HFFc6 (cell line): ENCODE data around the gene FTCD. TPM values are rescaled to one million over a fixed set of nuclear protein-coding genes. Genes with fewer than 3 reads are reported as not detected.

Source experiments
- DNase-seq: peaks from one replicate; pipeline ENCODE4 v3.0.0-alpha.2; 2018
- H3K27ac Mint-ChIP-seq: 2 replicates; pipeline ENCODE4 v1.8.0; 2020; ENCODE audit warnings: mild to moderate bottlenecking, mixed read lengths
- H3K27me3 Mint-ChIP-seq: 2 replicates; pipeline ENCODE4 v1.8.0; 2021; ENCODE audit warnings: mild to moderate bottlenecking, moderate library complexity, mixed read lengths; ENCODE audit not compliant: insufficient read depth
- H3K36me3 Mint-ChIP-seq: 2 replicates; pipeline ENCODE4 v1.8.0; 2021; ENCODE audit warnings: low read depth, mixed read lengths
- H3K4me1 Mint-ChIP-seq: 2 replicates; pipeline ENCODE4 v1.8.0; 2020; ENCODE audit warnings: low read depth, mixed read lengths
- H3K4me3 Mint-ChIP-seq: 2 replicates; pipeline ENCODE4 v1.8.0; 2020; ENCODE audit warnings: mild to moderate bottlenecking, moderate library complexity, mixed read lengths
- H3K9me3 Mint-ChIP-seq: 2 replicates; pipeline ENCODE4 v1.8.0; 2020; ENCODE audit warnings: mild to moderate bottlenecking, mixed read lengths
- total RNA-seq, 6 experiments: library from RNA; stranded (reverse); fragmentation: NEBNext Ultra II Directional; extraction: Animal tissue kit (Norgen Biotek cat#: 25700); gene quantifications; 2 replicates in 1 of 6; 3 replicates in 5 of 6; pipeline ENCODE4 v1.2.3, GENCODE V29; 2021
- TF ChIP-seq, protein P1 (sequence below): fragments of 200-600 bp; sonication (generic); IDR thresholded peaks from 2 replicates; pipeline ENCODE4 v1.5.0; 2021; ENCODE audit warnings: antibody characterized with exemption, mild to moderate bottlenecking

The FTCD gene
- total RNA-seq, 6 experiments from 2014 or later = 0.12 to 1.2 (median 0.17) TPM; not detected in 1

DNA sequence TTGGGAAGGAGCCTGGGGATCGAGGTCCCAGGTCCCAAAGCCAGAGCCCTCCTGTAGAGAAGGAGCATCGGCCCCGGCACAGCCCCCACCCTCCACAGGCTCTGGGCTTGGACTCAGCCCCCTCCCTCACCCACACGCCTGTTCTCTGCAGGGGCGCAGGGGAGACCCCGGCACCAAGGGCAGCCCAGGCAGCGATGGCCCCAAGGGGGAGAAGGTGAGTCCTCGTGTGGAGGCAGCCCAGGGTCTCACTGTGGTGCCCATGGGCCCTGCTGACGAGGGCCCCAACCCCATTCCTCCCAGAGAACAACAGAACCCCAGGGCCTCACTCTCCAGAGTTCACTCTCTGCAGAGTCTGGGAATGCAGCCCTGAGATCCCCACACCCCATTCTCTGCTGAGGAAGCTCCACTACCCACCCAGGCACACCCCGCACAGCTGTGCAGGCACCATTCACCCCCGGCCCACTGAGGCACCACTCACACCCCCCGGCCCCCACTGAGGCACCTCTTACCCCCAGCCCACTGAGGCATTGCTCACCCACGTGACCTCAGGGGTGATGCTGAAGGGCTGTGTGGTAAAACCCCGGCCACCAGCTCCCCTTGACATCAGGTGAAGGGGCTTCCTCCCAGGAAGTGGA lies 35.6 kb downstream of the FTCD start:
- TF ChIP-seq, protein P1, sequence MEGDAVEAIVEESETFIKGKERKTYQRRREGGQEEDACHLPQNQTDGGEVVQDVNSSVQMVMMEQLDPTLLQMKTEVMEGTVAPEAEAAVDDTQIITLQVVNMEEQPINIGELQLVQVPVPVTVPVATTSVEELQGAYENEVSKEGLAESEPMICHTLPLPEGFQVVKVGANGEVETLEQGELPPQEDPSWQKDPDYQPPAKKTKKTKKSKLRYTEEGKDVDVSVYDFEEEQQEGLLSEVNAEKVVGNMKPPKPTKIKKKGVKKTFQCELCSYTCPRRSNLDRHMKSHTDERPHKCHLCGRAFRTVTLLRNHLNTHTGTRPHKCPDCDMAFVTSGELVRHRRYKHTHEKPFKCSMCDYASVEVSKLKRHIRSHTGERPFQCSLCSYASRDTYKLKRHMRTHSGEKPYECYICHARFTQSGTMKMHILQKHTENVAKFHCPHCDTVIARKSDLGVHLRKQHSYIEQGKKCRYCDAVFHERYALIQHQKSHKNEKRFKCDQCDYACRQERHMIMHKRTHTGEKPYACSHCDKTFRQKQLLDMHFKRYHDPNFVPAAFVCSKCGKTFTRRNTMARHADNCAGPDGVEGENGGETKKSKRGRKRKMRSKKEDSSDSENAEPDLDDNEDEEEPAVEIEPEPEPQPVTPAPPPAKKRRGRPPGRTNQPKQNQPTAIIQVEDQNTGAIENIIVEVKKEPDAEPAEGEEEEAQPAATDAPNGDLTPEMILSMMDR = no peak
- peaks cover 26% of the 10 kb centered on the region for H3K36me3 Mint-ChIP-seq

DNA sequence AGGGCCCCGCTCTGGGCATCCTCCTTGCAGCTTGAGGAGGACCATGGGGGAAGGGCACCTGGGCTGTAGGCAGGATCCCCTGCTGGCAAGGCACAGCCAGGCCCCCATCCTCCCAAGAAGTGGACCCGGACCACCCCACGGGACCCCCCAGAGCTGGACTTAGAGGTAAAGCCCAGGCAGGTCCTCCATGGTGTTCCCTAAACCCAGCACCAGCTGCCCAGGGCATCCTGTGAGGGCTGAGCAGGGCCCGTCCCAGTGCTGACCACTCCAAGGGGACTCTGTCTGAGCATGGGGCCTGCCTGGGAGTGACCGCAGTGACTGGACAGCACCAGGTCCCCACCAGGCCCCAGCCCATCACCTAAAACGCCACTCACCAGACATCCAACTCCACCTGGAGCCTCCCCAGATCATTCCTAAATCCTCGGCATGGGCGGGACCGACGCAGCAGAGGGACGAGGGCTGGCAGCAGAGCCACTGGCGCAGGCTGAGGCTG lies 36.2 kb downstream of the FTCD start:
- no peak overlapping the region for H3K27ac Mint-ChIP-seq
- H3K27me3 Mint-ChIP-seq = peaks cover 2% of the 10 kb centered on the region; the same call in 1 of the 2 replicates
- no peaks in the 10 kb centered on the region for H3K9me3 Mint-ChIP-seq
- TF ChIP-seq, protein P1 = no peak
- H3K36me3 Mint-ChIP-seq = peaks cover 31% of the 10 kb centered on the region
- no peak for DNase-seq
- peaks cover 19% of the 10 kb centered on the region for H3K4me1 Mint-ChIP-seq
- no peak overlapping the region for H3K4me3 Mint-ChIP-seq

More for the DNA sequence above, 35.6 kb downstream of the FTCD start:
- no peak for DNase-seq
- Mint-ChIP-seq H3K4me1 (peaks cover 19% of the 10 kb centered on the region), H3K9me3 (no peaks in the 10 kb centered on the region), H3K27me3 (peaks cover 2% of the 10 kb centered on the region; the same call in 1 of the 2 replicates), H3K4me3 (no peak overlapping the region), H3K27ac (no peak overlapping the region)

DNA sequence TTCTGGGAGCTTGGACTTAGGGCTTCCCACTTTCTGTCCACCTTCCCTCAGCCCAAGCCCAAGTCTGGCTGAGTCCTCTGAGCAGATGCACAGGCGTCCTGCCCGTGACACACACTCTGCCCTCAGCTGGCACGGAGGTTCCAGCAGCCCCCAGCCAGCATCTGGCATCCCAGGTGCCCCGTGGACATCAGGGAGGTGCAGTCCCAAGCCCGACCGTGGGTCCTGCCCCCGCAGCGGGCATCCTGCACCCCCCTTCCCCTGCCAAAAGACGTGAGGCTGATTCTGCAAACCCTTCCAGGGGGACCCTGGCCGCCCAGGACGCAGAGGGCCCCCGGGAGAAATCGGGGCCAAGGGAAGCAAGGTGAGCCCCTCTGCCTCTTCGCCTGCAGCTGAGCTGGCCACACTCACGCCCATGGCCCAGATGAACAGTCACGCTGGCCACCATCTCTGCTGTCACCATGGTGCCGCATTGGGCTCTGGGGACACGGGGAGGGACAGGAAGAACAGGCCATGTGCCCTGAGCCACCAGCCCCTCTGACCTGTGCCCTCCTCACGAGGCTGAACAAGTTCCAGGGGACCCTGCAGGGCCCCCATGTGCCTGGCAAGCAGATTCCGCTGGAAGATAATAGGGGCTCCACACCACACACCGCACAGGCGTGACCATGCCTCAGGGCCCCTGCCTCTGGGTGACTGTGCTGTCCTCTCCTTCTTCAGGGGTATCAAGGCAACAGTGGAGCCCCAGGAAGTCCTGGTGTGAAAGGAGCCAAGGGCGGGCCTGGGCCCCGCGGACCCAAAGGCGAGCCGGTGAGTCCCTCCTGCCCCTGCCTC lies 36.8 kb downstream of the FTCD start:
- no peak overlapping the region for H3K27ac Mint-ChIP-seq
- no peak overlapping the region for H3K4me3 Mint-ChIP-seq
- peaks cover 32% of the 10 kb centered on the region for H3K36me3 Mint-ChIP-seq
- peaks cover 2% of the 10 kb centered on the region; the same call in 1 of the 2 replicates for H3K27me3 Mint-ChIP-seq
- no peak for DNase-seq
- no peaks in the 10 kb centered on the region for H3K9me3 Mint-ChIP-seq
- TF ChIP-seq, protein P1 = no peak
- H3K4me1 Mint-ChIP-seq = peaks cover 19% of the 10 kb centered on the region

DNA sequence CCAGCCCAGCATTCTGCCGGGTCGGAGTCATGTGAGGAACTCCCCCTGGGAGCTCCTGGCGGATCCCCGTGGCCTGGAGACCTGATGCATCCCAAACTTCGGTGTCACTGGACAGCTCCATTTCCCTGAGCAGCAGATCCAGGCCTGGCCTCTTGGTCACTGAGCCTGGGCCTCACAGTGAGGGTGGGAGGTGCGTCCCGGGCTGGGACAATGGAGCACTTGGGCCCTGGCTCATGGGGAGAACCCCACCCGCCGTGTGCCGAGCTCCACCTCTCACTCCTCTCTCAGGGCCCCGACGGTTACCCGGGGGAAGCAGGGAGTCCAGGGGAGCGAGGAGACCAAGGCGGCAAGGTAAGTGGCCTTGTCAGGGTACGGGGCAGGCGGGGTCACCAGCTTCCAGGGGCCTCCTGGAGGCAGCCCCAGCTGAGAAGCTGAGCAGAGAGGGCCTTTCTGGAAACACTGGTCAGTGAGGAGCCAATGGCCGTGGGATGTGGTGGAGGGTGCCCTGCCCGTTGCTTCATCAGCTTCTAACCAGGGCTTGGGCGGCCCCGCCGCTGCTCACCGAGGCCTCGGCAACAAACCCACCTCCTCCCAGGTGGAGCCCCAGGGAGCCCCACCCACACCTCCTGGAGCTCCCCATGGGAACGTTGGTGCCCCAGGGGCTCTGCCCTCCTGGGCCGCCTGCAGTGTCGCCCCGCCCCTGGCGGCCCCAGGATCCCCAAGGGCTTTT lies 37.6 kb downstream of the FTCD start:
- Mint-ChIP-seq H3K27ac (no peak overlapping the region), H3K4me1 (peaks cover 17% of the 10 kb centered on the region), H3K4me3 (no peak overlapping the region), H3K9me3 (no peaks in the 10 kb centered on the region), H3K27me3 (peaks cover 2% of the 10 kb centered on the region; the same call in 1 of the 2 replicates), H3K36me3 (peaks cover 30% of the 10 kb centered on the region)
- no peak for DNase-seq
- TF ChIP-seq, protein P1 = no peak

DNA sequence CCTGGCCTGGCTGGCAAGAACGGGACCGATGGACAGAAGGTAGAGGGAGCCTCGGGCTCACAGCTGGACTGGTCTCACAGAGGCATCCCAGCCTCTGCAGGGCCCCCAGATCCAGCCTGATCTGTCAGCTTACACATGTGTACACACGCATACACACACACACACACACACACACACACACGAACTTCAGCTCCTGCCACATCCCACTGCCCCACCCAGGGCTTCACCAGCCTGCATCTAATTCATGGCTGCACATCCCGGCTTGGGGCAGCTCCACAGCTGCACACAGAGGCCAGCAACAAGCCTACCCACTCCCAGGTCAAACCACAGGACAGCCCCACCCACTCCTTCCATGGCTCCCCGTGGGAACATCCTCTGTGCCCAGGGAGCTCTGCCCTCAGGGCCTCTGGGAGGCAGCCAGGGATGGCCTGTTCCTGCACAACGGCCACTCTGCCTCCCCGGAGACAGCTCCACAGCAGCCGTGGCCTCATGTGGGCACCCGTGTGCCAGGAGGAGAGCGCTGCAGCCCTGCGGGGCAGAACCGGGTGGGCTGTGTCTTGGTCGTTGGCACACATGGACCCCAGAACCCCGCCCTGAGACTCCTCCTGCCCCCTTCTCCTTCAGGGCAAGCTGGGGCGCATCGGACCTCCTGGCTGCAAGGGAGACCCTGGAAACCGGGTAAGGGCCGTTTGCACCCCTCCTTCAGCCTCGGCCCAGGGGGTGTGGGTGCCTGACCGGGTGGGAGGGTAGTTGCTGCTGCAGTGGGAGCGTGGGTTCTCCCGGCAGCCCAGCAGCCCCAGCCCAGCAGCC lies 38.4 kb downstream of the FTCD start:
- DNase-seq = peak; percentile 53

More for the DNA sequence above, 38.4 kb downstream of the FTCD start:
- H3K4me3 Mint-ChIP-seq = no peak overlapping the region
- H3K36me3 Mint-ChIP-seq = peaks cover 23% of the 10 kb centered on the region
- peaks cover 2% of the 10 kb centered on the region; the same call in 1 of the 2 replicates for H3K27me3 Mint-ChIP-seq
- H3K9me3 Mint-ChIP-seq = no peaks in the 10 kb centered on the region
- no peak overlapping the region for H3K27ac Mint-ChIP-seq
- TF ChIP-seq, protein P1 = no peak
- peaks cover 9% of the 10 kb centered on the region for H3K4me1 Mint-ChIP-seq
